Suppressor macrophage (primary cell): ENCODE data around the gene MEP1B.
"Not testable (repeated sequence)": the region's sequence is repeated elsewhere in the genome, so short reads cannot be mapped to it uniquely, and the experiment has no call there.

Experiments
- DNase-seq, 4 experiments: peaks; one replicate each; pipeline ENCODE4 v3.0.0-alpha.2; 2020 to 2022

Gene MEP1B

DNA sequence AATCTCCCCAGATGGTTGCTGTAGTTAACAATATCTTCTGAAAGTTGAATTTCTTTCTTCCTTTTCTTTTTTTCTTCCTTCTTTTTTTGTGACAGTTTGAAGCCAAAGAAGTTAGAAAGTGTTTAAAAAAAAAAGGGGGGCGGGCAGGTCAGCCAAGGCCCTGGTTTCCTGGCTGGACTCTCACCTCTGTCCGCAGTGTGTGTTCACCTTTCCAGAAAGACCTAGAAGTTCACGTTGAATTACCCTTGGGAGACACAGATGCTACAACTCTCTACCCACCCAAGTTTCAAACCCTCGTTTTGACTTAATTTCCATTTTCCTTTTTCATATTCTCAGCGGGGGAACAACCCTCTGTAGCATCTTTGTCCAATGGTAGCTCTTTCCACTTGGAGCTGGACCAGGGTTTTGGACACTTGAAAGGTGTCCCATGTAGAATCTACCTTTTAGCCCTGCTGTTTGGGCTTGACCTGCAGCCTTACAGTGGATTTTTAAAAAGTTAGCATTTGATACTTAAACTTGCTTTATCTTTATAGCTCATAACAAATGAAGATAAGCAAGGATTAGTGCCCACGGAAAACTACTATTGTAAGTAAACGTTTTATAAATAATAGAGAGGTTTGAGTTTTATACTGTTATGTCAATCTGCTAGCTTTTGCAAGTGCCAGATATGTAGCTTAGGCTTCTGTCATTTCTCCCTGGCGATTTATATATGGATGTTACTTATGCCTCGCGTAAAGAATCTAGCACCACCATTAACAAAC, 20.0 kb downstream of the MEP1B start:
- no peak for DNase-seq

DNA sequence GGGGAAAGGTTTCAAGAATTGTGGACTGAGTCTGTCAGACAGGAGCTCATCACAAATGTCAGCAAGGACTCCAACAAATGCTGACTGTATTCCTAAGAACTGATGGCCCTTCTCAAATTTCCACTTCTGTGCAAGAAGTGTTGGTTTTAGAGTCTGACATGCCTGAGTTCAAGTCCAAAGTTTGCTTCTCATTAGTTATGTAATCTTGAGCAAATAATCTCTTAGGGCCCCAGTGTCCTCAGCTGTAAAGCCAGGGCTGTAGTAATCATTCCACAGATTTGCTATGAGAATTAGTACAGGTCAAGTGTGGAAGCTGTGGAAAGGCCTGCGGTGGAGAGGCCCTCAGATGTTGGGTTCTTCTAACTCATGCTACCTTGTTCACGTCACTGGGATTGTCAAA, 23.9 kb downstream of the MEP1B start:
- no peak for DNase-seq

DNA sequence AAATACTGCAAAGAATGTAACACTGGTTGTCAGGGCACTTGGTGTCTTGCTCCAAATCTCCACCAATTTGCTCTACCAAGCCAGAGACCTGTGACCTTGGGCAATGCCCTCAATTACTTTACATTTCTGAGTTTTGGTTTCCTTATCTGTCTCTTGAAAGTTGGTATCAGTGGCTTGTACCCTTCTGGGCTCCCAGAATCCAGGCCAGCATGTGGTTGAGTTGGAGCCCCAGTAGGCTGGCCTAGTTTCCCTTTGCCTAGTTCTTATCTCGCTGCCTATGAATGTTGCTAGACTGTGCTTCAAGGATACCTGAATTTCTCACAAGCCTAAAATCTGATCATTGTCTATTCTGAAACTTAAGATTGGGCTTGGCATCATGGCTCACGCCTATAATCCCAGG, 26.6 kb downstream of the MEP1B start:
- no peak for DNase-seq

DNA sequence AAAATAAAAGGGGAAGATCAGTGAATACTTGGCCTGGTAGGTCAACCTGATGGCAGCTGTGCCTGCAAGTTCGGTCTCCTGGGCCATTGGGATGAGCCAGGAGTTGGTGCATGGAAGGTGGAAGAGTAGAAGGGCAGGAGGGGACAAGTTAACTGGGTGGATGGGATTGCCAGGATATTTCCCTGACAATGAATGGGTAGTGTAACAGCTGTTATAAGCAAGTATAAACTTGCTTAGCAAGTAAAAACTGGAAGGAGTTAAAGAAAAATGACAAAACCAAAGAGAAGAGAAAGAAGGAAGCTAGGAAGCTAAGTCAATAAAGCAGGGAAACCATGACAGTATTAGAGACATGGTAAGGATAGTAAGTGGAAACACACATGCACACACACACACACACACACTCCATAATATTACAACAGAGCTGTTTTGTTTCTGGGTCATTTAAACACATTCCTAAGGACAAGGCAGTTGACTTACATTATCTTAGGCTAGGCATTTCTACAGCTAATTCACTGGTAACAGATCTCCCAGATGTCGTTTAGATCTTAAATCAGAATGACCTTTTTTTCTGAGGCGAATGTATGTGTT, 29.7 kb downstream of the MEP1B start:
- no peak for DNase-seq

DNA sequence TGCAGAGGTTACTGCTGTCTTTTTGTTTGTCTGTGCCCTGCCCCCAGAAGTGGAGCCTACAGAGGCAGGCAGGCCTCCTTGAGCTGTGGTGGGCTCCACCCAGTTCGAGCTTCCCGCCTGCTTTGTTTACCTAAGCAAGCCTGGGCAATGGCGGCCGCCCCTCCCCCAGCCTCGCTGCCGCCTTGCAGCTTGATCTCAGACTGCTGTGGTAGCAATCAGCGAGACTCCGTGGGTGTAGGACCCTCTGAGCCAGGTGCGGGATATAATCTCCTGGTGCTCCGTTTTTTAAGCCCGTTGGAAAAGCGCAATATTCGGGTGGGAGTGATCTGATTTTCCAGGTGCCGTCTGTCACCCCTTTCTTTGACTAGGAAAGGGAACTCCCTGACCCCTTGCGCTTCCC, 43.5 kb downstream of the MEP1B start:
- not testable (repeated sequence) for DNase-seq

DNA sequence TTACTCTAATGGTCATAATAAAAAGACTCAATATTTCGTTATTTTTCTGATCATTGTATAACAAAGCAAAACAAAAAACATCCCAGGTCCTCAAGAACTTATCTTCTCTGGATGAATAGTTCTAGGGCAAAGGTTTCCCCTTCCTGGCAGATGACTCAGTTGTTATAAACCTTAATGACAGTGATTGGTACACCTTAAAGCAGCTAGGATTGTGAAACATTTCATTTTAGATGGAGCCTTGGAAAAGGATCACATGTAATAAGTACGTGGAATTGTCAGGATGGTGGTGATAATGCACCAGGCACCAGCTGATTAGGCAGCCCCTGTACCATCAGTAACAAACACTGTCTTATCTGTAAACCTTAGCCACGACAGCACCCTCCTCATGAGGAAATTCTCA, 47.2 kb downstream of the MEP1B start:
- DNase-seq, result no peak

DNA sequence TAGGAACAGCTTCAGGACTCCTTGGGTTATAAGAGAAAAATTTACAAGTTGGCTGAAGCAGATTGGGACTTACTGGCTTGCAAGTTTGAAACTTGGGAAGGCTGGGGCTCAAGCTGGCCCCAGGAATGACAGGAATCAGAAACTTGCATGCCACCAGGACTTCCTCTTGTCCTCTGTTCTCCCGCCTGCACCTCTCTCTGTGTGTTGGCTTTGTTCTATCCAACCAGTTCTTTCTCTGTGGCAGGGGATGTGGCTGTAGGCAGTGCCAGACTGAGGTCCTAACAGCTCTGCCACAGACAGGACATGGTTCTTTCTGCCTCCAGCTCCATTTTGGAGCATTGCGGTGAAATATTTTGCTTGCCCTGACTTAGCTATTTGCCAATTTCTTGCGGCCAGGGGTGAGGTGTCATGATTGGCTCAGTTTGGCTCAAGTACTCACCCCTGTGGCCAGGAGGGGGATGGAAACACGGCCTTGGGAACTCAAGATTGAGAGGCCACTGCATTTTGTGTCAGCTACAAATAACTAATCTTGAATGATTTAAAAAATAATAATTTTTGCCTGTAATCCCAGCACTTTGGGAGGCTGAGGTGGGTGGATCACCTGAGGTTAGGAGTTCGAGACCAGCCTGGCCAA, 48.9 kb downstream of the MEP1B start:
- no peak for DNase-seq

DNA sequence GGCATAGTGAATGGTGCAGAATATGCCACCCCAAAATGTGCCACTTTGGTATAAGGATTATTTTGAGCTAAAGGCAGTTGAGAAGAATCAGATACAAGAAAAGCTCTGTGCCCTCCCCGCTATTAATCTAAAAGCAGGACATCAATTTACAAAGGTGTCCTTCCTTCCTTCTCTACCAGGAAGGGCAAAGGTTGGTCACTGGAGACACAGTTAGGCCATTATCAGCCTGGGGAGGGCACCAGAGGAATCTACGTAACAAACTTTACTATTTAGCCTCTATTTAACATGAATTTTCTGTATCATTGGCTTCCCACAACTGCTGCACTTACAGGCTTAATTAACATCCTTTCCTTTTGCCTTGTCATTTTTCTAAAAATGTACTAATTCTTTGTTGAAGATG, 52.6 kb downstream of the MEP1B start:
- DNase-seq, result no peak

DNA sequence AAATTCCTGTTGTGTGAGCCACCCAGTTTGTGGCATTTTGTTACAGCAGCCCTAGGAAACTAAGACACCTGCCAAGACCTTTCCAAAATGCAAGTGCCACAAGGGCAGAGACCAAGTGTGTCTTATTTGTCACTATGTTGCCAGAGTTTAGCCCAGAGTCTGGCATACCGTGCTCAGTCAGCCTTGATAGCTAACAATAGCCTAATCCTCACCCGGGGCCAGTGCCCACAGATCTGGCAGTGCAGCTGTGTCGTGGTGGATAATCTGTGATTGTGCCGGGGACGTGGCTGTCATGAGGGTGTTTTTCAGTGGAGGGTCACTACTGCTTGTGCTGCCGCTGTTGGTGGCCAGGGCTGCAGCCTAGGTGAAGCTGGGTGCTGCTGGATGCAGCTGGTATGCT, 53.5 kb downstream of the MEP1B start:
- DNase-seq, result no peak

DNA sequence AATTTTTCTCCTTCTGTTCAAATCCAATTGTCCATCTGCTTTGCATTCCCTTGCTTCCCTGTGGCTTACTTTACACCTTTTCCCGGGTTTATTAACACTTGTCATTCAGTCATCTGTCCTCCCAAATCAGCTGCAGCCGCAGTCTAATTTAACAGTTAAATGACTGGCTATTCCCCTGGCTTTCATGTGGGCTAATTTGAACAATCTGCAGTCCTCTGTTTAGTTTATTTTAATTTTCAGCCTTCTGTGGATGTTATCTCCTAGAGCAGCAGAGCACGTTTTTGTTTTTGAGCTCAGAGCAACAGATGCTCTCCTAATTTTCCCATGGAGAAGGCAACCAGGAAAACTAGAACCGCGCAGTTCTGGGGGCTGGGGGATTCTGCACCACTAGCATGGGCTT, 55.0 kb downstream of the MEP1B start:
- no peak for DNase-seq

DNA sequence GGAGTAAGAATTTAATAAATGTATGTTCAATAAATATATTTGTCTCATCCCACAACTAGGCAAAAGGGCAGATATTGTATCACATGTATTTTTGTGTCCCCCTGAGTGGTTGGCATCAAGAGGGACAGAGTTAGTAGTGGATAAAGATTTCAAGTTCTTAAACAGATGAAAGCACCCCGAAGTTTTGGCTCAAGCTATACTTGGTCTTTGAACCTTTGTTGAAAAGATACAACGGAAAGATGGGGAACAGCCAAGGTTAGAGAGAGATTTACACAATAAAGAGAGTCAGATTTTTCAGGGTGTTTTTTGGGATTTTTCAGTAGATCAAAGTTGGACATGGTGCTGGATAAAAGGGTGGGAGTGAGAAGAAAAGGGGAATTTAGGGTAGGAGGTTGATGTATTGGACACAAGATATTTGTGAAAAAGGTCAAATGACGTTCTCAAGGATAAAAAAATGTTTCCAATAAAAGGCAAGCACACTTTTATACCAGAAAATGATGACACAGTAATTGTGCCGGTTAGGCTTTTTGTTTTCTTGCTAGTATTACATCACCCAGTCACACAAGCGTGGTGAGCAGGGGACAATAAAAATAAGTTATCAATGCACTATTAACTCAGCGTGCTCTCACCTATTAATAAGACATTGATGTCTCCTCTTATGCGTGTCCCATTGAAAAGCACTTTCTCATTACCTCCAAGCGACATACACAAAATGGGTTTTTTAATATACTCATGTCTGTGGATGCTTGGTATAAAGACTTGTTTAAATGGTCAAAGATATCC, 59.5 kb downstream of the MEP1B start:
- DNase-seq, result no peak

DNA sequence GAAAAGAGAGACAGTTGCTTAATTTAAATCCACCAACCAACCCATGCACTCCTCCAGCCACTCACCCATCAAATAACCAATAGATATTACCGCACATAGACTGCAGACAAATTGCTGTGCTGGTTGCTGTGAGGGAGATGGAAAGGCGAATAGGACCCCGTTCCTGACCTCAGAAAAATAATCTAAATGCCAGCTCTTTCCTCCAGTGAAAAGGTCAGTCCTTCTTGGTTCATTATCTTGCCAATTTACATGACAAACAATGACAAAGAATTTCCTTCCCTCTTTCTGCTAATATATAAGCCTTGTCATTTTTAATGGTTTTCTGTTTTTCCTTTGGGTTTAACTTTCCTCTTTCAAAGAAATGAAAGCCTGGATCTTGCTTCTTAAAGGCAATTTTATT, 61.6 kb downstream of the MEP1B start:
- no peak for DNase-seq

DNA sequence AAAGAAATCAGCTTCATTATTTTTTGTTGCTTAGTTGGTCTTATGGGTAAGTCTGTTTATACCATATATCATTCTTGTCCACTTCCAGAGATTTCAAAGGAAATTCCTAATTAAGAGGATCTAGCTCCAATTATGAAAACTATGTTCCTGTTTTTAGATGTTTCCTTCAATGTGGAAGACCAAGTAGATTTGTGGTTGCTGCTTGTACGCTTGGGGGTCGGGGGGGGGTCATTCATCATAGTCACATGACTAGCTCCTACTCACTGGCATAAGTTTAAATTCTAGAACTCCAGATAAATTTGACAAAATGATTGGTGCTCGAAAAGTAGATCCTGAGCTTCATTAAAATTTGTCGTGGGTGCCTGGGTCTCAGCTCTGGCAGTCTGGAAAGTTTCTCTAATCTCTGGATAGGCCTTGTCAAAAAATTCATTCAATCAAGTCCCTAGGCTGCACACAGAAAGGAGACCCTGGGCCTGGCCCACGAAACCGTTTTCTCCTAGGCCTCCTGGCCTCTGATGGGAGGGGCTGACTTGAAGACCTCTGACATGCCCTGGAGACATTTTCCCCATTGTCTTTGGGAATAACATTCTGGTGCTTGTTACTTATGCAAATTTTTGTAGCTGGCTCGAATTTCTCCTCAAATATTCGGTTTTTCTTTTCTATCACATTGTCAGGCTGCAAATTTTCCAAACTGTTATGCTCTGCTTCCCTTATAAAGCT, 62.5 kb downstream of the MEP1B start:
- no peak for DNase-seq

DNA sequence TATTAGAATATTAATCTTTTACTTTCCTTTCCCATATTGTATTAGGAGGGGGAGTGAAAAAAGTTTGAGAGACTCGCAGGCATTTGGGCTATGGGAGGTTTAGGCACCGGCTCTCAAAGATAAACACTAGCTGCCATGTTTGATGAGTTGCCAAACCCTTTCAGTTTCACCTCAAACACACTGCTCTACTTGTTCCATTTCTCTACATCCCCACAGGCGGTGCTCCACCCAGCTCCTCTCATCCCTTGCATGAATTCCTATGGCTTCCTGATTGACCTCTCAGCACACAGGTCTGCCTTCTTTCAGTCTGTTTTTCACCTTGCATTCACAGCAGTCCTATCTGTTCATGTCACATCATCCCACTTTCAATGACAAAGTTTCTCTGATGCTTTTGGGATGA, 65.7 kb downstream of the MEP1B start:
- DNase-seq, result no peak

DNA sequence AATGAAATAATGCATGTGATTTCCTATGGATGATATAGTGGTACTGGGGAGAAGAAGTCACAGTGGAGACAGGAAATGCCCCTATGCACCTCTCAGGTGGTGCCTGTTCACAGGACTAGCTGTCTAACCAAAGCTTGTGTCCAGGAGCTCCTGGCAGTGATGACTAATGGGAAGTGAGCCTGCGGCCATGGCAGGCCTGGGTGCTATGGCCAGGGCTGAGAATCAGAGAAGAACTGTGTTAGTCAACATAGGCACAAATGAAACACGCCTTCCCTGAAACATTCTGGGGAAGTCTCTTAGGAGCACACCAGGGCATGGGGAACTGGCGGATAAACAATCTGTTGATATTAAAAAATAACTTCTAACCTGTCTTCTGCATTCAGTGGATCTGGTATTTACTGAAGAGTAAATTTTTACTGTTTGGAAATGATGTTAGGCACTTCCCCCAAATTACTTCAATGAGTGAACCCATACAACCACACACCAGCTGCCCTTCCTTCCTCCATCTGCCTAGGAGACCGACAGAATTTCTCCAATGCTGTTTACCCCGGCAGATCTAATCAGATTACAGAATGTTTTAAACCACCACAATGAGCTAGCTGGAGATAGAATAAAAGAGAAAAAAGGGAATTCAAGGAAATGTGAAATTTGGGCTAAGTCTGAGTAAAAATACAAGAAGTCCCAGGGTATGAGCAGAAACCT, 67.4 kb downstream of the MEP1B start:
- peak; percentile 43 to 63 (median 58) for DNase-seq

DNA sequence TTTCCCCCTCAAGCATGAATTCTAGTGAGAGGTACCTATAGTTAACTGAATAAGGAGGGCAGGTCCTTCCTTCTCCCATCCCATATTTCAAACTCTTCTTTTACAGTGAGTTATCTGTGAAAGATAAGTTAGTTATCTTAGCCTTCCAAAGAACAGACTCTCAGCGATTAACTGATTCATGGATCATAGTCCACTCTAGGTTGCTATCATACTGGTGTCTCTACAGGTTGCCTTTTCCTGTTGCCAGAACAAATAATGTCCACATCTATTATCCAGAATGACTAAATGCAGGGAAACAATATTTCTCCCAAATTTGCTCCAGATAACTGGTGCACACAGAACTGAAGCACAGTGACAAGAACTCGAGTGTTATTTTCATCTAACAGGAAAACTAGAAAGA, 68.3 kb downstream of the MEP1B start:
- no peak for DNase-seq

DNA sequence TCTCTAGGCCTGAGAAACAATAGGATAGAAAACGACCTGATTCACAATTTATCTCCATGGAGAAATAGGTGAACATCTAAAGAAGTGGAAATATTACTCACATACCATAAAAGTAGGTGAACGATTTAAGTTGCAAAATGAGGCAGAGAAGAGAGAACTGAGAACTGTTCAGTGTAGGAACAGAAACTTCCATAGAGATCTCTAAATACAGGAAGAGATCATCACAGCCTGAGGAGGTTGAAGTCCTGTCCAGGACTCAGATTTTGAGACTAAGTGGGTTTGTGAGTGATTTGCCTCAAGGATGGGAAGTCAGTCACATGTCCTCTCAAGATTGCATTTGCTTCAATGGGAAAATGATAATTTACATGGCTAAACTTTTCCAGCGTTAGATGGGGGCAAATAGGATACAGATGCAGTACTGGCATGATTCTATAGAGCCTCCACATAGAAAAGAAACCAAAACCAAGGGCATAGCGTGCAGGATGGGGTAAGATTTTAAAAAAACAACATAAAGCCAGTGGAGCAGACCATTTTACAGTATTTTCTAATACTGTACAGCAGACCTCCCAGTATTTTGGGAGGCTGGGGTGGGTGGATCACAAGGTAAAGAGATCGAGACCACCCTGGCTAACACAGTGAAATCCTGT, 68.8 kb downstream of the MEP1B start:
- DNase-seq, result peak in 3 of 4 experiments; percentile 31 to 53 (median 34)

DNA sequence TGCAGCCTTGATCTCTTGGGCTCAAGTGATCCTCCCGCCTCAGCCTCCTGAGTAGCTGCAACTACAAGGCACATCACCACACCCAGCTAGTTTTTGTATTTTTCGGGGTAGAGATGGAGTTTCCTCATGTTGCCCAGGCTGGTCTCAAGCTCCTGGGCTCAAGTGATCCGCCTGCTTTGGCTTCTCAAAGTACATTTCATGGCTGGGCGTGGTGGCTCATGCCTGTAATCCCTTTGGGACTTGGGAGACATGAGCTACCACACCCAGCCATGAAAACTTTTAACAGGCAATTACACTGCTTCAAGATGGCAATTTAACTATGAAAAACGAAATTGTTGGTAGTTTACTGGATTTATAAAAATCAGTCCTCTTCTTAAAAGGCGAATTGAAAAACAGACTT, 69.7 kb downstream of the MEP1B start:
- no peak for DNase-seq

DNA sequence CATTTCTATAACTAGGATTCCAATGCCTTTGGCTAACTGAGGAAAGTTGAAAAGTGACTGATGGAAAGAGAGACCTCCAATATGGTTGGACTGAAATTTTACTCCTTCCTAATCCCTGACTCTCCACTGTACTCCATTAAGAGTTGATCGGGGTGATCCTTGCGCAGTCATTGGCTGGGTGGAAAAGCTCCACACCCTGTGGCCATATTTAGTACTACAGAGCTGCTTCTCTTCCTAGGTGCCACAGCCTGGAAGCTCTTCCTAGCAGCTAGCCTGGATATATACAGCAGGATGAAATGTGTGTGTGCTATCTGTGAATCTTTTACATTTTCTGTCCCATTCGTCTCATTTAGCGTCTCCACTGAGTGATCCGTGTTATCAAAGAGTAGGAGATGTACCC, 71.2 kb downstream of the MEP1B start:
- DNase-seq, result no peak

DNA sequence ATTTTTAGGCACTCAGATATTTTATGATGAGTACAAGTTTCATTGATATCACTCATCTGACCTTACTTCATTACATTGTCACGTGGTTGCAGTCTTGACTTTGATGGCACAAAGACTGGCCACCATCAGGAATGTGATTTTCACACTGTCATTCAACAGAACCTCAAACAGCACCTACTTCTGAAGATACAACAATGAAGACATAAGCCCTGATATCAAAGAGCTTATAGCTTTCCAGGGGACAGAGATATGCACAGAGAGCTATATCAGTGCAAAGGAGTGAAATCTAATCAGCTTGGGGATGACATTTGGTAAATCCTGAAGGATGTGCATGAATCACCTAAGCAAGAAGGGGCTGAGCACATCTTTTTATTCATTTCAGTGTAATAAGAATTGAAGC, 72.3 kb downstream of the MEP1B start:
- no peak for DNase-seq

DNA sequence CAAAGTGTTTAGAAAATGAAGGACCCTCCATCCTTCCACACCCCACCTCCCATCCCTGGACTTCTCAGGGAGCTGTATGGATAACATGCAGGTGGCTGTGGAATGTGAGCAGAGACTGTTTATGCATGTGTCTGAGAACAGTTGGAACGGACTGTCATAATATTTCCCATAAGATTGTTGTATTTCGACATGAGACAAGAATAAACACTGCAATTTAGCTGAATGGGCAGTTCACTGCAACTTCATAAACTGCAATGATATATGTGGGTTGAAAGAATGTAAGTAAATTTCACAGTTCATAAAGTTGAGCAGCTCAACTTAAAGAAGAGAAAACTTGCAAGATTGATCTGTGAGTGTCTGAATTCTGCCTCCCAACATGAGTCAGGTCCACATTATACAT, 74.6 kb downstream of the MEP1B start:
- no peak for DNase-seq

DNA sequence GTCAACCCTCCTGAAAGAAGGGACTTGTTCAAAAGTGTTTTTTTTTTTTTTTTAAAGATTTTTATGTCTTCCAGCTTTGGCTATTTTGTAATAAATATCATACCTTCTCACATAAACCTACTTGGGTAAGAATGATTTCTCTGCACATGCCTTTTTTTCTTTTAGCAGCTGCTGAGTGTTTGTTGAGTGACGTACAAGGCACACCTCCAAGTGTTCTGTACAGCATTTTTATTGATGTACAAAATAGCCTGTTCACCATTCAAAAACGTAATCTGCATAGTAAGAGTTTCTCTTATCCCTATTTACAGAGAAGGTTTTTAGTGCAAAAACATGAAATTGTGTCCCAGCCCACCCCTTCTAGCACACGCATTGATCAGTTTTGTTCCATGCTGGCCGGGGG, 77.6 kb downstream of the MEP1B start:
- no peak for DNase-seq
